HG02798 (cell line): ENCODE data around the gene NOD2.

Experiments
- ATAC-seq: cut with Tn5 transposase; IDR thresholded peaks from one replicate; pipeline ENCODE4 v1.9.1; 2021; ENCODE audit warnings: mild to moderate bottlenecking; ENCODE audit not compliant: unreplicated experiment, poor library complexity

The NOD2 gene

GRCh38 chr16:50690177-50690576 is 3.2 kb upstream of the NOD2 start:
- no peak for ATAC-seq

GRCh38 chr16:50692644-50692998 is 785 bp upstream of the NOD2 start:
- no peak for ATAC-seq

- ATAC-seq = no peak
Measured at GRCh38 chr16:50694206-50694605, 800 bp downstream of the NOD2 start.

- ATAC-seq = no peak
Measured at GRCh38 chr16:50695017-50696000, 1.9 kb downstream of the NOD2 start.

GRCh38 chr16:50696126-50696525 is 2.7 kb downstream of the NOD2 start:
- ATAC-seq = no peak

- ATAC-seq = peak; percentile 68
Measured at GRCh38 chr16:50696575-50697420, 3.4 kb downstream of the NOD2 start.

- no peak for ATAC-seq
Measured at GRCh38 chr16:50697421-50697715, 4.0 kb downstream of the NOD2 start.

- peak; percentile 48 for ATAC-seq
Measured at GRCh38 chr16:50697881-50698767, 4.7 kb downstream of the NOD2 start.

GRCh38 chr16:50699326-50700159 is 6.1 kb downstream of the NOD2 start:
- no peak for ATAC-seq

- no peak for ATAC-seq
Measured at GRCh38 chr16:50702725-50703124, 9.3 kb downstream of the NOD2 start.

- ATAC-seq = no peak
Measured at GRCh38 chr16:50704245-50704644, 10.8 kb downstream of the NOD2 start.

GRCh38 chr16:50705436-50706110 is 12.2 kb downstream of the NOD2 start:
- ATAC-seq = no peak

GRCh38 chr16:50706250-50706649 is 12.8 kb downstream of the NOD2 start:
- no peak for ATAC-seq

- no peak for ATAC-seq
Measured at GRCh38 chr16:50708373-50709060, 15.1 kb downstream of the NOD2 start.

GRCh38 chr16:50709061-50709684 is 15.8 kb downstream of the NOD2 start:
- ATAC-seq = no peak

GRCh38 chr16:50709980-50710379 is 16.6 kb downstream of the NOD2 start:
- no peak for ATAC-seq

- no peak for ATAC-seq
Measured at GRCh38 chr16:50711040-50711439, 17.6 kb downstream of the NOD2 start.
